SK-N-SH treated with all-trans-retinoic acid at 6 μM for 48 hours (cell line): ENCODE measurements around the gene ZNF318.
A peak's percentile ranks its signal among the peaks of the same experiment; 100 is the strongest.

Experiments
- ATAC-seq: fragments of 200-7000 bp; cut with Tn5 transposase; 3 replicates; pipeline ENCODE4 v1.9.1; 2020; ENCODE audit warnings: mild to moderate bottlenecking, moderate library complexity
- ARNTL ChIP-seq: fragments of 450-650 bp; formaldehyde crosslinking; IDR thresholded peaks from 2 replicates; pipeline ENCODE4 v1.5.0; 2020; ENCODE audit warnings: low read depth, mild to moderate bottlenecking, moderate library complexity, borderline replicate concordance
- BACH2 ChIP-seq: fragments of 250-450 bp; sonication (Bioruptor Pico); IDR thresholded peaks from 2 replicates; pipeline ENCODE4 v1.9.0; 2021; ENCODE audit warnings: mild to moderate bottlenecking, borderline replicate concordance
- CREB5 ChIP-seq: fragments of 250-450 bp; sonication (Bioruptor Pico); IDR thresholded peaks from 2 replicates; pipeline ENCODE4 v1.5.1; 2020; ENCODE audit warnings: low read depth, mild to moderate bottlenecking, moderate library complexity
- CSDC2 ChIP-seq: fragments of 250-450 bp; sonication (Bioruptor Pico); IDR thresholded peaks from 2 replicates; pipeline ENCODE4 v1.5.0; 2020; ENCODE audit warnings: mild to moderate bottlenecking, moderate library complexity
- CSRNP3 ChIP-seq: fragments of 250-450 bp; sonication (Bioruptor Pico); IDR thresholded peaks from 2 replicates; pipeline ENCODE4 v1.5.1; 2021; ENCODE audit warnings: mild to moderate bottlenecking, moderate library complexity
- ESRRG ChIP-seq: fragments of 250-450 bp; sonication (Bioruptor Pico); IDR thresholded peaks from 2 replicates; pipeline ENCODE4 v1.6.1; 2021; ENCODE audit warnings: mild to moderate bottlenecking
- GLIS3 ChIP-seq: fragments of 250-450 bp; sonication (Bioruptor Pico); IDR thresholded peaks from 2 replicates; pipeline ENCODE4 v1.5.0; 2020; ENCODE audit warnings: mild to moderate bottlenecking, moderate library complexity
- ISL1 ChIP-seq: fragments of 250-450 bp; sonication (Bioruptor Pico); IDR thresholded peaks from 2 replicates; pipeline ENCODE4 v2.1.2; 2022; ENCODE audit warnings: mild to moderate bottlenecking, moderate library complexity
- OSR1 ChIP-seq: fragments of 250-450 bp; sonication (Bioruptor Pico); IDR thresholded peaks from 2 replicates; pipeline ENCODE4 v1.8.0; 2022; ENCODE audit warnings: moderate library complexity, mild to moderate bottlenecking, inconsistent platforms
- PATZ1 ChIP-seq: fragments of 250-450 bp; sonication (Bioruptor Pico); IDR thresholded peaks from 2 replicates; pipeline ENCODE4 v1.8.0; 2020; ENCODE audit warnings: mild to moderate bottlenecking, moderate library complexity, borderline replicate concordance
- POU6F1 ChIP-seq: fragments of 250-450 bp; sonication (Bioruptor Pico); IDR thresholded peaks from 2 replicates; pipeline ENCODE4 v1.8.0; 2021; ENCODE audit warnings: low read depth, mild to moderate bottlenecking, moderate library complexity, borderline replicate concordance
- PPARA ChIP-seq: fragments of 250-450 bp; sonication (Bioruptor Pico); IDR thresholded peaks from 2 replicates; pipeline ENCODE4 v1.5.0; 2020; ENCODE audit warnings: mild to moderate bottlenecking, borderline replicate concordance
- RARB ChIP-seq: fragments of 250-450 bp; sonication (Bioruptor Pico); IDR thresholded peaks from 2 replicates; pipeline ENCODE4 v1.8.0; 2021; ENCODE audit warnings: mild to moderate bottlenecking, moderate library complexity
- SNAI2 ChIP-seq: fragments of 250-450 bp; sonication (Bioruptor Pico); IDR thresholded peaks from 2 replicates; pipeline ENCODE4 v1.5.0; 2020; ENCODE audit warnings: mild to moderate bottlenecking, moderate library complexity
- TCF4 ChIP-seq: fragments of 250-450 bp; sonication (Bioruptor Pico); IDR thresholded peaks from 2 replicates; pipeline ENCODE4 v1.8.0; 2021; ENCODE audit warnings: mild to moderate bottlenecking, moderate library complexity, borderline replicate concordance
- TOX ChIP-seq: fragments of 250-450 bp; sonication (Bioruptor Pico); IDR thresholded peaks from 2 replicates; pipeline ENCODE4 v1.8.0; 2021; ENCODE audit warnings: mild to moderate bottlenecking, moderate library complexity, borderline replicate concordance
- TSHZ2 ChIP-seq: fragments of 250-450 bp; sonication (Bioruptor Pico); IDR thresholded peaks from 2 replicates; pipeline ENCODE4 v1.5.0; 2020; ENCODE audit warnings: mild to moderate bottlenecking, moderate library complexity
- ZFP3 ChIP-seq: fragments of 250-450 bp; sonication (Bioruptor Pico); IDR thresholded peaks from 2 replicates; pipeline ENCODE4 v1.5.0; 2020; ENCODE audit warnings: mild to moderate bottlenecking, moderate library complexity
- ZNF565 ChIP-seq: fragments of 450-650 bp; formaldehyde crosslinking; conservative IDR thresholded peaks from 2 replicates; pipeline ENCODE4 v1.5.0; 2020; ENCODE audit warnings: low read depth, mild to moderate bottlenecking, moderate library complexity
- ZNF70 ChIP-seq: fragments of 450-650 bp; formaldehyde crosslinking; IDR thresholded peaks from 2 replicates; pipeline ENCODE4 v1.5.0; 2020; ENCODE audit warnings: mild to moderate bottlenecking, moderate library complexity
- ZNF8 ChIP-seq: fragments of 450-650 bp; formaldehyde crosslinking; IDR thresholded peaks from 2 replicates; pipeline ENCODE4 v1.5.0; 2020; ENCODE audit warnings: mild to moderate bottlenecking, moderate library complexity

The ZNF318 gene

GRCh38 chr6:43334466-43335095 is 34.9 kb downstream of the ZNF318 start:
- TF ChIP-seq SNAI2 (CRISPR knock-in tag) (no peak), CSRNP3 (no peak), BACH2 (CRISPR knock-in tag) (no peak)
- peak; percentile 94 for ATAC-seq

GRCh38 chr6:43331891-43332290 is 37.6 kb downstream of the ZNF318 start:
- no peak for ATAC-seq
- no peak for TF ChIP-seq PATZ1 (CRISPR knock-in tag)
- no peak for TF ChIP-seq CSRNP3
- TF ChIP-seq BACH2 (CRISPR knock-in tag) = no peak
- TF ChIP-seq GLIS3 (CRISPR knock-in tag) = no peak
- no peak for TF ChIP-seq PPARA (CRISPR knock-in tag)
- TF ChIP-seq ZNF565 (CRISPR knock-in tag) = no peak
- no peak for TF ChIP-seq RARB (CRISPR knock-in tag)
- TF ChIP-seq ZNF70 (CRISPR knock-in tag) = no peak
- no peak for TF ChIP-seq ESRRG (CRISPR knock-in tag)
- TF ChIP-seq TCF4 = no peak
- no peak for TF ChIP-seq OSR1 (CRISPR knock-in tag)
- no peak for TF ChIP-seq TSHZ2 (CRISPR knock-in tag)
- TF ChIP-seq CSDC2 = no peak
- no peak for TF ChIP-seq ISL1 (CRISPR knock-in tag)
- no peak for TF ChIP-seq TOX (CRISPR knock-in tag)
- no peak for TF ChIP-seq ZFP3
- no peak for TF ChIP-seq SNAI2 (CRISPR knock-in tag)
- no peak for TF ChIP-seq ZNF8 (CRISPR knock-in tag)

- TF ChIP-seq OSR1 (CRISPR knock-in tag) = no peak
- TF ChIP-seq ZFP3 = no peak
- TF ChIP-seq ARNTL (CRISPR knock-in tag) = no peak
- no peak for TF ChIP-seq ISL1 (CRISPR knock-in tag)
- TF ChIP-seq PPARA (CRISPR knock-in tag) = no peak
- TF ChIP-seq ZNF70 (CRISPR knock-in tag) = no peak
- TF ChIP-seq CSRNP3 = no peak
- TF ChIP-seq RARB (CRISPR knock-in tag) = no peak
- TF ChIP-seq, all 23 proteins: peak for 0
- ATAC-seq = no peak
These were observed 38.0 kb downstream of the ZNF318 start for GRCh38 chr6:43331470-43331869.

- no peak for ATAC-seq
- TF ChIP-seq CREB5 (CRISPR knock-in tag) (no peak), BACH2 (CRISPR knock-in tag) (no peak), PATZ1 (CRISPR knock-in tag) (no peak), POU6F1 (CRISPR knock-in tag) (no peak), TOX (CRISPR knock-in tag) (no peak), OSR1 (CRISPR knock-in tag) (no peak), ARNTL (CRISPR knock-in tag) (no peak), ZNF565 (CRISPR knock-in tag) (no peak)
These were observed 40.9 kb downstream of the ZNF318 start for GRCh38 chr6:43328528-43328927.
